Measurements from ENCODE around the gene NEU2.

DNA sequence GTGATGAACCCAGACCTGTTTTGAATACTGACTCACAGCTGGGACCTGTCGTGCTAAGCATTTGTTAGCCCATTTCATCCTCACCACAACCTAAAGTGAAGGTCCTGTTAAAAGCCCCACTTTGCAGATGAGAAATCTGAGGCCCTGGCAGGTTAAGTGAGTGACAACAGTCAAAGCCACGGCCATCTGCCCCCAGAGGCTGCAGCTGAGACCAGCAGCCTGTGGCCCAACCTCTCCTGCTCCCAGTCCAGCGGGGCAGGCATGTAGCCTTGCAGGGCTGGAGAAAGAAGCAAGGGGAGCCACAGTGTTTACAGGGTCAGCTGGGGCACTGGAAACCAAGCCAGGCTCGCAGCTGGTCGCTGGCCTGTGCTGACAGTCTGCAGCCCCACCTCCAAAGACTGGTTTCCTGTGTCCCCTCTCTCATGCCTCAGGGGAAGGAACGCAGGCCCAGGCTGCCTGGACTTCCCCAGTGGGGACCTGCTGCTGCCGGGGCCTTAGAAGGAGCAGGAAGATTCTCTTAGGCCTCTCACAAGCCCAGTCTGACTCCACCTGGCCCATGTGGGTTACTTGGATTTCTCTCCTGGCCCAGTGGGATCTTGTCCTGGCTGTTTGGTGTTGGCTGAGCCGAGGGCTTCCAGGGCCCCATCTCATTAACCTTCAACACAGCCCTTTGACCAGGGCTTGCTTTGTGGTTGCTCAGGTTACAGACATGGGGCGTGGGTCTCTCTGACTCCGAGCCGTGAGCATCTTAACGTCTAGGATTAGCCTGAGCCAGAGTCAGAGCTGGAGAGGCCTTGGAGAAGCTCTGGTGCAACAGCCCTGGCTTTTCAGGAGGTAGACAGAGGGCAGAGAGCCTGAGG lies 29.3 kb downstream of the NEU2 start:
- peak; percentile 3 for TF ChIP-seq POLR2A (IDR thresholded peaks at IDR 0.05; ENCODE audit: extremely low read depth, insufficient read length)
- TF ChIP-seq MYC (IDR thresholded peaks at IDR 0.05; ENCODE audit: low read depth, low read length): no peak
- peak; percentile 31 for TF ChIP-seq CTCF (IDR thresholded peaks at IDR 0.05; ENCODE audit: low read depth, low read length)

Measured in NB4 (cell line).